Chondrocyte (in vitro differentiated cells): Measurements from ENCODE around the gene ZFHX3. TPM values are rescaled to one million over a fixed set of nuclear protein-coding genes. Genes with fewer than 3 reads are reported as not detected.

Experiments
- DNase-seq: peaks from one replicate; pipeline ENCODE4 v3.0.0; 2021; ENCODE audit warnings: mixed read lengths, low spot score
- H3K27ac Mint-ChIP-seq: one replicate; pipeline ENCODE4 v1.8.0; 2021; ENCODE audit warnings: mild to moderate bottlenecking, moderate library complexity, mixed read lengths; ENCODE audit not compliant: unreplicated experiment
- H3K27me3 Mint-ChIP-seq: 2 replicates; pipeline ENCODE4 v1.8.0; 2021; ENCODE audit warnings: low read depth, mixed read lengths
- H3K36me3 Mint-ChIP-seq: 2 replicates; pipeline ENCODE4 v1.8.0; 2021; ENCODE audit warnings: low read depth, mixed read lengths
- H3K4me1 Mint-ChIP-seq: 2 replicates; pipeline ENCODE4 v1.8.0; 2021; ENCODE audit warnings: low read depth, mild to moderate bottlenecking, mixed read lengths
- H3K4me3 Mint-ChIP-seq: one replicate; pipeline ENCODE4 v1.8.0; 2021; ENCODE audit warnings: mild to moderate bottlenecking, moderate library complexity, mixed read lengths; ENCODE audit not compliant: unreplicated experiment
- H3K9me3 Mint-ChIP-seq: 2 replicates; pipeline ENCODE4 v1.8.0; 2021; ENCODE audit warnings: low read depth, mixed read lengths
- CTCF ChIP-seq: fragments of 200-600 bp; sonication (generic); IDR thresholded peaks from 2 replicates; pipeline ENCODE4 v1.5.0; 2021; ENCODE audit warnings: antibody characterized with exemption, mild to moderate bottlenecking, moderate library complexity
- total RNA-seq: library from RNA; stranded (reverse); gene quantifications from 3 replicates; pipeline ENCODE4 v1.2.1, GENCODE V29; 2021

The ZFHX3 gene
- total RNA-seq, 1 donor from 2014 or later = 86.8 TPM

- peaks cover 10% of the 10 kb centered on the region for H3K36me3 Mint-ChIP-seq
- peaks cover 85% of the 10 kb centered on the region for H3K4me1 Mint-ChIP-seq
- no peak for TF ChIP-seq CTCF
- no peaks in the 10 kb centered on the region for H3K27me3 Mint-ChIP-seq
- H3K9me3 Mint-ChIP-seq = no peaks in the 10 kb centered on the region
- peak overlapping the region; percentile 99 for H3K27ac Mint-ChIP-seq
- no peak for DNase-seq
- peak overlapping the region; percentile 50 for H3K4me3 Mint-ChIP-seq
These were observed 170.4 kb downstream of the ZFHX3 start for GRCh38 chr16:72877374-72878028.

GRCh38 chr16:72876981-72877373 is 171.0 kb downstream of the ZFHX3 start:
- Mint-ChIP-seq H3K27ac (peak overlapping the region; percentile 99), H3K4me3 (peak overlapping the region; percentile 50), H3K36me3 (peaks cover 6% of the 10 kb centered on the region), H3K4me1 (peaks cover 80% of the 10 kb centered on the region), H3K9me3 (no peaks in the 10 kb centered on the region), H3K27me3 (no peaks in the 10 kb centered on the region)
- no peak for DNase-seq
- no peak for TF ChIP-seq CTCF

GRCh38 chr16:72876221-72876620 is 171.7 kb downstream of the ZFHX3 start:
- H3K4me3 Mint-ChIP-seq = peak overlapping the region; percentile 20
- DNase-seq = no peak
- H3K4me1 Mint-ChIP-seq = peaks cover 73% of the 10 kb centered on the region
- no peaks in the 10 kb centered on the region for H3K27me3 Mint-ChIP-seq
- peaks cover 6% of the 10 kb centered on the region for H3K36me3 Mint-ChIP-seq
- H3K27ac Mint-ChIP-seq = peak overlapping the region; percentile 99
- no peak for TF ChIP-seq CTCF
- H3K9me3 Mint-ChIP-seq = no peaks in the 10 kb centered on the region

GRCh38 chr16:72875291-72876031 is 172.5 kb downstream of the ZFHX3 start:
- peak overlapping the region; percentile 99 for H3K27ac Mint-ChIP-seq
- no peak for DNase-seq
- H3K36me3 Mint-ChIP-seq = peaks cover 9% of the 10 kb centered on the region
- no peaks in the 10 kb centered on the region for H3K27me3 Mint-ChIP-seq
- peaks cover 69% of the 10 kb centered on the region for H3K4me1 Mint-ChIP-seq
- H3K4me3 Mint-ChIP-seq = no peak overlapping the region
- H3K9me3 Mint-ChIP-seq = peaks cover 2% of the 10 kb centered on the region
- no peak for TF ChIP-seq CTCF

GRCh38 chr16:72873853-72874252 is 174.1 kb downstream of the ZFHX3 start:
- Mint-ChIP-seq H3K4me1 (peaks cover 68% of the 10 kb centered on the region), H3K27ac (peak overlapping the region; percentile 76), H3K27me3 (no peaks in the 10 kb centered on the region), H3K36me3 (peaks cover 9% of the 10 kb centered on the region), H3K9me3 (peaks cover 4% of the 10 kb centered on the region), H3K4me3 (no peak overlapping the region)
- TF ChIP-seq CTCF = no peak
- no peak for DNase-seq
